ENCODE measurements around the gene CD52.

The CD52 gene, protein sequence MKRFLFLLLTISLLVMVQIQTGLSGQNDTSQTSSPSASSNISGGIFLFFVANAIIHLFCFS

DNA sequence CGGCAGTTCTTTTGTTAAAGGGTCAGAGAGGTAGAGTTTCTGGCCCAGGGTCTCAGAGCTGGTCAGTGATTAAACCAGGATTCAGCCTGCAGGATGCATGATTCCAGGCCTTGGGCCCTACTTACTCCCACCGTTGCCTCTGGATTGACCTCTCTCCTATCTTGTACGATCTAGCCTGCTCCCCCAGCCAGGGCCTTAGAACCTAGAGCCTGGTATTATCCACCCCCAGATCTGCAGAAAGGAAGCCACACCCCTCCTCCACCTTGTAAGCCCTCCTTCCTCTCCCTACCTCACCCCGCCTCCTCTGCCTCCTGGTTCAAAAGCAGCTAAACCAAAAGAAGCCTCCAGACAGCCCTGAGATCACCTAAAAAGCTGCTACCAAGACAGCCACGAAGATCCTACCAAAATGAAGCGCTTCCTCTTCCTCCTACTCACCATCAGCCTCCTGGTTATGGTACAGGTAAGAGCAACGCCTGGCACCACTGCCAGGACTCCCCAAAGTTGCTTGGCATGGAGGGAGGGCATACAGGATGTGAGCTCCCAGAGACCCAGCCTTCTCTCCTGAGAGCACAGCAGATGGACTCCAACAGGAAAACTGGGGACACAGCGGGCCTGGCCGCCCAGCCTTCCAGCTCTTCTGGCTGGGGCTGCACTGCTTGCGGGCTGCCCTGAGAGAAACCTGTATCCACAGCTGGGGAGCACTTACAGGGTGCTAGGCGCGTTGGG, at the start of gene CD52:
CD52 (plus strand) TSS at position 347 of the 726 bp plus-strand sequence; CDS start at position 407, 60 bp downstream.
- no peak for DNase-seq

GRCh38 chr1:26268290-26269197, 49.2 kb upstream of the CD52 start:
- DNase-seq = no peak

GRCh38 chr1:26269198-26269550, 48.6 kb upstream of the CD52 start:
- DNase-seq = no peak

DNA sequence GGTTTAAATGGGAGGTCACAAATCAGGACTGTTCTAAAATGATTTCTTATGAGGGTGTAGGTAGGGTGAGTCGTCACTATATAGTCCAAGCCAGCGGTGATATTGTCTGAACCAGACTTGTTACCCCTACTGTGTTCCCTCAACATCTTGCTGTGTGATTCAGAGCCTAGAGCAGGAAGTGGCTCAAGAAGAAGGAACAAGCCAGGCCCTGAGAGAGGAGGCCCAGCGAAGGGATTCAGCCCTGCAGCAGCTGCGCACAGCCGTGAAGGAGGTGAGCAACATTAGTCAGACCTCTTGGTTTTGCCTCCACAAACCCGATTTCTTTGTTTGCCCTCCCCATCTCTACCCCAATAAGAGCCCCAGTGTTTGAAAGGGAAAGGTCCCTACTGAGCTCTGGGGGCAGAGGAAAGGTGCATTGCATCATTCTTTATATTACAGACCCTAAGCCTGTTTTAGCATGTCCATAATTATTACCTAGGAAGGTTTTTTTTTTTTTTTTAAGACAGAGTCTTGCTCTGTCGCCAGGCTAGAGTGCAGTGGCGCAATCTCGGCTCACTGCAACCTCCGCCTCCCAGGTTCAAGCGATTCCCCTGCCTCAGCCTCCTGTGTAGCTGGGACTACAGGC, 42.8 kb upstream of the CD52 start:
- DNase-seq = no peak

DNA sequence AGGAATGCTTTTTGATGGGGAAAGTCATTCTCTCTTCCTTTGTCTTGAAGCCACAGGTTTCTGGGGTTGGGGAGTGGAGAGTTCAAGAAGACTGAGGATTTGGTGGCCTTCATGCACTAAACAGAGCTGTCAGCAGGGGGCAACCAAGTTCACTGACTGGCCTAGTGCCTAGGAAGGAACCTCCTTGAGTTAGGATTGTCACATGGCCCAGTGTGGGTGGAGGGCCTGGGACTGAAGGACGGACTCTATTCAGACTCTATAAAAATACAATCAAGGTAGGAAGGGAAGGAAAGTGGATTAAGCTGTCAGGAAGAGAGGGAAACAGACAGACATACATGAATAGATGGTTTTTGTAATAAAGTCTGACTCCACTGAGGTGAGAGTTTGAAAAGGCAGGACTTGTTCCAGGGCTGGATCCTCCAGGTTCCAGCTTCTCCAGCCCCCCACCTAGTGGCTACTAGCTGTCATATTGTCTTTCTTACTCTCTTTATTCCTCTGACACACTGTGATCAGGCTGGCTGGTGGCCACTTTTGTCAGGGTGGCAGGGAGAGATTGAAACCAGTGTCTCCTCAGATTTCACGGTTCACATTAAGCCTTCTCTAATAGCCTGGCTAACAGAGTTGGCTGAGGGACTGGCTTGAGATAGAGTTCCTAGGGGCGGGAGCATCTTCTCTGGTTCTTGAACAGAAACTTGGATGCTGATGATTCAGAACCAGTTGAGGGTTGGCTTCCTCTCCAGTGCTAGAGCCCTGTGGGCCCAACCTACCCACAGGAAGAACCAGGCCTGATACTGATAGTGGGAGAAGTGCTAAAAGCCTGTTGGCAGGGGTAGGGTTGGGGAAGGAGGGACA, 42.0 kb upstream of the CD52 start:
- peak; percentile 28 to 57 for DNase-seq

DNA sequence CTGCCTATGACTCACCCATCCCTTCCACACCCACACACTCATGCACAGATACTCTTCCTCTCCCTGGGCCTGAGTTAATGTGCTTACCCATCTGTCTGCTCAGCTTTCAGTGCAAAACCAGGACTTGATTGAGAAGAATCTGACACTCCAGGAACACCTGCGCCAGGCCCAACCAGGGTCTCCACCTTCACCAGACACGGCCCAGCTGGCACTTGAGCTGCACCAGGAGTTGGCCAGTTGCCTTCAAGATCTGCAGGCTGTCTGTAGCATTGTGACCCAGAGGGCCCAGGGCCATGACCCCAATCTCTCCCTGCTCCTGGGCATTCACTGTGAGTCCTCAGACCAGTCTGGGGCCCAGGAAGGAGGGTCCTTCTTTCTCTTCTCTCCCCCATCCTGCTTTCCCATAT, 41.3 kb upstream of the CD52 start:
- DNase-seq = no peak

- no peak for DNase-seq
These were observed 40.5 kb upstream of the CD52 start for GRCh38 chr1:26277261-26277661.

DNA sequence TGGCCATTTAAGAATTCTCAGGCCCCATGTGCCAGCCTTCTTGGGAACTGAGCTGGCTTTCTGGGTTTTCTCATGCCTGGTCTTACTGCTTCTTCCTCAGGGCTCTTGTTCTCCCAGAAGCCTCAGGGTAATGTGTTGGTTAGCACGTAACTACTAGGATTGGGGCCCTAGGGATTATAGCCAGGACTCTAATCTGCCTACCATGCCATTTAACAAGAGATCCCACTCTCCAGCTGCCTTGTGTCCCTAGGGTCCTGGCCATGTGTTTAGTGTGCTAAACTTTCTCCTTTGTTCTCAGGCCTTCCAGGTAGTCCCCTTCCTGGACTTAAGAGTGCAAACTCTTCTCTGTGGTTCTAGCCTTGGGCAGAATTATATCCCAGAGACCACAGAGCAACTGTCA, 40.0 kb upstream of the CD52 start:
- DNase-seq = no peak

DNA sequence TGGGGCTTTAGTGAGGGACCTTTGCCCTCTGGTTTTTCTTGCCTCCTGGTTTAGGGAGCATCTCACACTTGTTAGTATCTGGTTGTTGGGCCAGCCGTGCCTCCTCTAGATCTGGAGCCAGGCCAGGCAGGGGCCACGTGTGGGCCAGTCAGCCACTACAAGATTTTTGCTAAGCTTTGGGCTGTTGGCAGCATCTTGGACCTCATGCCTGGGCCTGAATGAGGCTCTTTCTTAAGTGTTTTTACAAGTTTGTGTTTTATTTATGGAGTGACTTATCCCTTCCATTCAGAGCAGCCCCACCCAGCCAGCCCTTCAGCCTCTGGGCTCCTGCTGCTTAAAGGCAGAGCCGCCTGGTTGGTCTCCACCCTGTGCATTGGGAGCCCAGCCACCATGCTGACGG, 39.5 kb upstream of the CD52 start:
- no peak for DNase-seq

GRCh38 chr1:26278724-26279455, 38.9 kb upstream of the CD52 start:
- DNase-seq = no peak

DNA sequence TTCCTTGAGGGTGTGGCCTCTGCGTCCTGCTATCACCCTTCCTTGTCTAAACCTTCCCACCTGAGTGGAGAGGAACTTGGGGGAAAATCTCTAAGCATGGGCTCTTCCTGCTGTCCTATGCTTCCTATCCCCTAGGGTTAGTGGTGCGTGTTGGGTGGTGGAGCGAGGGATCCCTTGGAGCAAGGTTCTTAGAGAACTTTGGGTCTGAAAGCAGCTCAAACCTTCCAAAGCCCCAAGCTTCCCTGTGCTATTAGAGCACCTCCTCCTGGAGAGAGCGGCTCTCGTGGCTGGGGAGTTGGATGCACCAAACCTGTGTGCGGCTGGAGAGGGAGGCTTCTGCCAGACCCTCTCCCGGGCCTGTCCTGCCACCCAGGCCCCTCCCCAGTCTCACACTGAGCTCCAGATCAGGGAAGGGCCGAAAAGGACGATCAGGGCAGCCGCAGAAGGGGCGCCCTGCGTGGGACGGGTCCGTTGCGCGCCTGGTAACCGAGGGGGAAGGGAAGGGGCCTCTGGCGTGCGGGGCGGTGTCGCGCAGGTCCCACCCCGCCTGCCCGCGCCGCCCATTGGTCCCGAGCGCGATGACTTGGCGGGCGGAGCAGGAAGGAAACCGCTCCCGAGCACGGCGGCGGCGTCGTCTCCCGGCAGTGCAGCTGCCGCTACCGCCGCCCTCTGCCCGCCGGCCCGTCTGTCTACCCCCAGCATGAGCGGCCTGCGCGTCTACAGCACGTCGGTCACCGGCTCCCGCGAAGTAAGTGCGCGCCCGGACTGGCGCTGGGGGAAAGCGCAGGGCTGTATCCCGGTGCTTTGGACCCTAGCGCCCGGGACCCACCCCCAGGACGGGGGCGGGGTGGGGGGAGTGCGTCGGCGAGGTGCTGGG, 38.1 kb upstream of the CD52 start, which contains the start of gene SH3BGRL3:
SH3BGRL3 (plus strand) TSS at position 631 of the 877 bp plus-strand sequence; CDS start at position 701, 70 bp downstream.
- peak; percentile 69 to 76 for DNase-seq

DNA sequence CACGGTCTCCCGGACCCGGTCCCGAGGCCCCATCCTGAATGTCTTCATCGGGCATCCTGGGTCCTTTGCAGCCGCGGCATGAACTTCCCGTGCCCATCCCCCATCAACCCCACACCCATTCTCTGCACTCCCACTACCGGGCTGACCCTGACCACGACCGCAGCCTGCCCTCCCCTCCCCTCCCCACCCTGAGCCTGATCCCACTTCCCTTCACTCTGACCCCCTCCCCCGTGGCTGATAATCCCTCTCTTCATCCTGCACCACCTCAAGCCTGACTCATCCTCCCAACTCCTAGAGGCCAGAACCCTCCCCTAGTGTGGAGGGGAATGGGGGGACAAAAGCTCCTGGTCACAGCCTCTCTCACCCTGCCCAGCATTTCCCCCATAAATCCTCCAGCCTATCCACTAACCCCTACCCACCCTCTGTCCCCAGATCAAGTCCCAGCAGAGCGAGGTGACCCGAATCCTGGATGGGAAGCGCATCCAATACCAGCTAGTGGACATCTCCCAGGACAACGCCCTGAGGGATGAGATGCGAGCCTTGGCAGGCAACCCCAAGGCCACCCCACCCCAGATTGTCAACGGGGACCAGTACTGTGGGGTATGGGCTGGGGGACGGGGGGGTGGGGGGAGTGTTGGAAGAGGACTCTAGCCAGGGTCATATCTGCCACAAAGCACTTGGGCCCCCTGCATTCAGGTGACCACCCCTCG, 37.3 kb upstream of the CD52 start:
- no peak for DNase-seq

DNA sequence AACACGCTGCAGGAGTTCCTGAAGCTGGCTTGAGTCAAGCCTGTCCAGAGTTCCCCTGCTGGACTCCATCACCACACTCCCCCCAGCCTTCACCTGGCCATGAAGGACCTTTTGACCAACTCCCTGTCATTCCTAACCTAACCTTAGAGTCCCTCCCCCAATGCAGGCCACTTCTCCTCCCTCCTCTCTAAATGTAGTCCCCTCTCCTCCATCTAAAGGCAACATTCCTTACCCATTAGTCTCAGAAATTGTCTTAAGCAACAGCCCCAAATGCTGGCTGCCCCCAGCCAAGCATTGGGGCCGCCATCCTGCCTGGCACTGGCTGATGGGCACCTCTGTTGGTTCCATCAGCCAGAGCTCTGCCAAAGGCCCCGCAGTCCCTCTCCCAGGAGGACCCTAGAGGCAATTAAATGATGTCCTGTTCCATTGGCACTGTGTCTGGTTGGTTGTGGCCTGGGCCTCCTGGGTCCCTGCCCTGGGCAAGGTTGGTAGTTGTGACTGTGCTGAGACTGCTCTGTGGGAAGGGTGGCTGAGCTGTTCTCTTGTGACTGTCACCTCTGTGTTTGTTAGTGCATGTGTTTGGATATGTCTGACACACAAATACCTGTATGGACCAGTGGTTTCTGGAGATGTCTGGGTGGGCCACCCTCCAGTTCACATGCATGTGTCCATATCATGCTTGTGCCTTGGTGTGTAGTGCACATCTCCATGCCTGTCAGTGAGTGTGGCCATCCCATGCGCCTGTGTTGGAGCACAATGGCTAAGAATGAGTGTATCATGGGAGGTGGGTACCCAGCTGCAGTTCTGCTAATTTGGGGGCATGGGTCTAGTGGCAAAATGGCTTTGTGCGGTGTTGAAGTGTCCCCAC, 36.4 kb upstream of the CD52 start:
- no peak for DNase-seq

DNA sequence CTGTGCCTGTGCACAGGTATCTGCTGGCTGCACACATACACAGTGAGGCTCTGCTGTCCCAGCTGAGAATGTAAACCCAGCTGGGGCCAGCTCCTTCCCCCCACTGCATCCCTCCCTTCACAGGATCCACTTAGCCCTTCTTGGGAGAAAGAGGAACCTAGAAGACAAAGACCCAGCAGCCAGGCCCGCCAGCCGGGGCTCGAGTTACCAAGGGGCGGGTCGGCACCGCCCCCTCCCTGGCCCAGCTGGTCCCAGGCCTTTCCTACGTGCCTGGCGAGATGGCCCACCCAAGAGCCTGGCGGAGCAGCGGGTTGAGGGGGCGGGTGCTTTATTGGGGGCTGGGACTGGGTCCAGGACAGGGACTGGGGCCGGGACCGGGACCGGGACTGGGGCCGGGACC, 35.8 kb upstream of the CD52 start:
- no peak for DNase-seq

GRCh38 chr1:26282401-26282918, 35.3 kb upstream of the CD52 start:
- no peak for DNase-seq

DNA sequence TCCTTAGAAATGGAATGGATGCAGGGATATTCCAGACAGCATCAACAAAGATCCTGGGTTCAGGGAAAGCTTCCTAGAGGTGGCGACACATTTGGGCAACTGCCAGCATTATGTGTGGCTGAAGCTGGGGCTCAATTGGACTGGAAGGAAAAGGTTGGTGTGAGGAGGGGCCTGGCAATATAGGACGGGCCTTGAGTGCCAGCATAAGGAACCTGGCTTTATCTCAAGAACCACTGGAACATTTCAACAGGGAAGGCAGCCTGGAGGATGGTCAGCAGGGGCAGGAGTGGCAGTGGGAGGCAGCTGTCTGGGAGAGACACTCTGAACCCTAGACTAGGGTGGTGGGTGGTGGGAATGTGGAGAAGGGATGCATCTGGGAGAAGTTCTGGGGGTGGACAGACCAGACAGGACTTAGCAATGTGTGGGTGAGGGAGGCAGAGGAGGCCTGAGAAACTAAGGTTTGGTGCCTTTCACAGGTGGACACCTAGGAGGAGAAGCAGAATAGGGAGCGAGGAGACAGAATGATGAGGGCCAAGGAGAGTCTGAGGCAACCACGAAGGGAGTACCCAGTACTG, 34.4 kb upstream of the CD52 start:
- DNase-seq = no peak

- no peak for DNase-seq
These were observed 33.7 kb upstream of the CD52 start for GRCh38 chr1:26283871-26284596.
